GM23338 (cell line): ENCODE results near the gene SND1. TPM values are rescaled to one million over a fixed set of nuclear protein-coding genes. Genes with fewer than 3 reads are reported as not detected.

Source experiments
- ATAC-seq: fragments of 200-7000 bp; cut with Tn5 transposase; 3 replicates; pipeline ENCODE4 v1.9.1; 2020
- DNase-seq: peaks from one replicate; pipeline ENCODE4 v3.0.0-alpha.2; 2015; ENCODE audit warnings: low spot score
- H2AFZ ChIP-seq: fragments of 200-600 bp; sonication (generic); 2 replicates; pipeline ENCODE4 v1.8.0; 2016; ENCODE audit warnings: antibody characterized with exemption, mild to moderate bottlenecking, moderate library complexity
- H3F3A ChIP-seq: fragments of 200-600 bp; sonication (generic); replicated peaks from 2 replicates; pipeline ENCODE4 v1.8.0; 2017; ENCODE audit warnings: antibody characterized with exemption, mixed run types, low read depth
- H3K27ac ChIP-seq: fragments of 200-600 bp; sonication (generic); 2 replicates; pipeline ENCODE4 v1.6.1; 2016; ENCODE audit warnings: low read depth
- H3K27me3 ChIP-seq: fragments of 200-600 bp; sonication (generic); 2 replicates; pipeline ENCODE4 v1.8.0; 2016; ENCODE audit warnings: mild to moderate bottlenecking, mixed run types, moderate library complexity; ENCODE audit not compliant: insufficient read depth
- H3K36me3 ChIP-seq: fragments of 200-600 bp; sonication (generic); 2 replicates; pipeline ENCODE4 v1.8.0; 2016; ENCODE audit warnings: mild to moderate bottlenecking; ENCODE audit not compliant: insufficient read depth
- H3K4me1 ChIP-seq: fragments of 200-600 bp; sonication (generic); 2 replicates; pipeline ENCODE4 v1.8.0; 2016; ENCODE audit warnings: mild to moderate bottlenecking, moderate library complexity; ENCODE audit not compliant: insufficient read depth
- H3K4me2 ChIP-seq: fragments of 200-600 bp; sonication (generic); 2 replicates; pipeline ENCODE4 v1.7.1; 2017; ENCODE audit warnings: mixed run types
- H3K4me3 ChIP-seq: fragments of 200-600 bp; sonication (generic); 2 replicates; pipeline ENCODE4 v1.6.1; 2016; ENCODE audit warnings: mixed run types
- H3K79me2 ChIP-seq: fragments of 200-600 bp; sonication (generic); replicated peaks from 2 replicates; pipeline ENCODE4 v1.8.0; 2017; ENCODE audit warnings: mild to moderate bottlenecking; ENCODE audit not compliant: insufficient read depth
- H3K9me2 ChIP-seq: fragments of 200-600 bp; sonication (generic); 2 replicates; pipeline ENCODE4 v1.8.0; 2017; ENCODE audit not compliant: insufficient read depth
- H4K20me1 ChIP-seq: fragments of 200-600 bp; sonication (generic); replicated peaks from 2 replicates; pipeline ENCODE4 v1.8.0; 2017; ENCODE audit warnings: mild to moderate bottlenecking; ENCODE audit not compliant: insufficient read depth
- H3K27ac Mint-ChIP-seq: 2 replicates; pipeline ENCODE4 v1.8.0; 2020; ENCODE audit warnings: inconsistent platforms, mild to moderate bottlenecking, moderate library complexity, mixed read lengths
- H3K27me3 Mint-ChIP-seq: 3 replicates; pipeline ENCODE4 v1.8.0; 2022; ENCODE audit warnings: low read depth, mild to moderate bottlenecking, moderate library complexity, mixed read lengths, inconsistent platforms; ENCODE audit not compliant: insufficient read depth, poor library complexity
- H3K36me3 Mint-ChIP-seq: 3 replicates; pipeline ENCODE4 v1.8.0; 2021; ENCODE audit warnings: low read depth, mild to moderate bottlenecking, inconsistent platforms, moderate library complexity, mixed read lengths
- H3K4me1 Mint-ChIP-seq: 3 replicates; pipeline ENCODE4 v1.8.0; 2020; ENCODE audit warnings: mild to moderate bottlenecking, inconsistent platforms, mixed read lengths
- H3K4me3 Mint-ChIP-seq: 3 replicates; pipeline ENCODE4 v1.8.0; 2021; ENCODE audit warnings: moderate library complexity, mild to moderate bottlenecking, inconsistent platforms, mixed read lengths
- H3K9me3 Mint-ChIP-seq: 3 replicates; pipeline ENCODE4 v1.8.0; 2020; ENCODE audit warnings: moderate library complexity, mild to moderate bottlenecking, inconsistent platforms, mixed read lengths
- CREB1 ChIP-seq: fragments of 250-450 bp; sonication (Bioruptor Pico); IDR thresholded peaks from 2 replicates; pipeline ENCODE4 v1.5.0; 2020; ENCODE audit warnings: low read depth, mild to moderate bottlenecking, moderate library complexity
- ETS1 ChIP-seq: IDR thresholded peaks from 2 replicates; pipeline ENCODE4 v1.6.1; 2016; ENCODE audit warnings: antibody characterized with exemption
- EZH2 ChIP-seq: fragments of 200-600 bp; sonication (generic); IDR thresholded peaks from one replicate; pipeline ENCODE4 v1.8.0; 2017; ENCODE audit warnings: antibody characterized with exemption, mild to moderate bottlenecking, low read depth; ENCODE audit not compliant: unreplicated experiment
- EZH2phosphoT487 ChIP-seq: fragments of 200-600 bp; sonication (generic); IDR thresholded peaks from one replicate; pipeline ENCODE4 v1.8.1; 2018; ENCODE audit warnings: antibody characterized with exemption; ENCODE audit not compliant: unreplicated experiment
- JUNB ChIP-seq: IDR thresholded peaks from one replicate; pipeline ENCODE4 v1.6.1; 2016; ENCODE audit warnings: antibody characterized with exemption; ENCODE audit not compliant: unreplicated experiment
- NANOG ChIP-seq: IDR thresholded peaks from 2 replicates; pipeline ENCODE4 v1.6.1; 2016; ENCODE audit warnings: antibody characterized with exemption, borderline replicate concordance
- POLR2AphosphoS5 ChIP-seq: IDR thresholded peaks from 2 replicates; pipeline ENCODE4 v1.6.1; 2016; ENCODE audit warnings: antibody characterized with exemption, low read depth
- ZNF114 ChIP-seq: fragments of 250-450 bp; sonication (Bioruptor Pico); IDR thresholded peaks from 2 replicates; pipeline ENCODE4 v1.5.0; 2020; ENCODE audit warnings: mild to moderate bottlenecking, moderate library complexity
- ZNF462 ChIP-seq: fragments of 250-450 bp; sonication (Bioruptor Pico); IDR thresholded peaks from 2 replicates; pipeline ENCODE4 v1.5.0; 2020; ENCODE audit warnings: mild to moderate bottlenecking, moderate library complexity
- polyA plus RNA-seq: library from polyadenylated mRNA; unstranded; fragments of >200 nt; fragmentation: Nextera tagmentation; extraction: Ambion mirVana; gene quantifications from 2 replicates; pipeline ENCODE4 v1.2.1, GENCODE V29; 2016
- total RNA-seq: library from RNA; depleted of rRNA; stranded (reverse); fragments of >200 nt; shearing (Covaris generic); gene quantifications from 2 replicates; pipeline ENCODE4 v1.2.3, GENCODE V29; 2014
- TF ChIP-seq, protein P1 (sequence below): IDR thresholded peaks from one replicate; pipeline ENCODE4 v1.6.1; 2018; ENCODE audit warnings: antibody characterized with exemption; ENCODE audit not compliant: unreplicated experiment

The SND1 gene
- total and polyA plus RNA-seq, 2 experiments from 2014 or later = 107 to 254 TPM

- Histone ChIP-seq H3K9me2 (peaks cover 6% of the 10 kb centered on the region; the same call in 1 of the 2 replicates), H2AFZ (no peak overlapping the region), H3K27me3 (no peaks in the 10 kb centered on the region), H3F3A (no peaks in the 10 kb centered on the region), H3K36me3 (no peaks in the 10 kb centered on the region; the same call in 1 of the 2 replicates), H3K27ac (no peak overlapping the region), H4K20me1 (peaks cover 25% of the 10 kb centered on the region), H3K4me1 (peaks cover 12% of the 10 kb centered on the region), H3K79me2 (peaks cover 10% of the 10 kb centered on the region; the same call in 1 of the 2 replicates), H3K4me2 (no peak overlapping the region), H3K4me3 (no peak overlapping the region)
- no peak overlapping the region for H3K27ac Mint-ChIP-seq
- no peak overlapping the region for H3K4me3 Mint-ChIP-seq
- H3K36me3 Mint-ChIP-seq = no peaks in the 10 kb centered on the region
- DNase-seq (no peak), ATAC-seq (no peak)
- no peaks in the 10 kb centered on the region for H3K9me3 Mint-ChIP-seq
- no peak for TF ChIP-seq EZH2phosphoT487
- TF ChIP-seq EZH2 = no peak
- no peak for TF ChIP-seq POLR2AphosphoS5
- TF ChIP-seq JUNB = no peak
- TF ChIP-seq, protein P1, sequence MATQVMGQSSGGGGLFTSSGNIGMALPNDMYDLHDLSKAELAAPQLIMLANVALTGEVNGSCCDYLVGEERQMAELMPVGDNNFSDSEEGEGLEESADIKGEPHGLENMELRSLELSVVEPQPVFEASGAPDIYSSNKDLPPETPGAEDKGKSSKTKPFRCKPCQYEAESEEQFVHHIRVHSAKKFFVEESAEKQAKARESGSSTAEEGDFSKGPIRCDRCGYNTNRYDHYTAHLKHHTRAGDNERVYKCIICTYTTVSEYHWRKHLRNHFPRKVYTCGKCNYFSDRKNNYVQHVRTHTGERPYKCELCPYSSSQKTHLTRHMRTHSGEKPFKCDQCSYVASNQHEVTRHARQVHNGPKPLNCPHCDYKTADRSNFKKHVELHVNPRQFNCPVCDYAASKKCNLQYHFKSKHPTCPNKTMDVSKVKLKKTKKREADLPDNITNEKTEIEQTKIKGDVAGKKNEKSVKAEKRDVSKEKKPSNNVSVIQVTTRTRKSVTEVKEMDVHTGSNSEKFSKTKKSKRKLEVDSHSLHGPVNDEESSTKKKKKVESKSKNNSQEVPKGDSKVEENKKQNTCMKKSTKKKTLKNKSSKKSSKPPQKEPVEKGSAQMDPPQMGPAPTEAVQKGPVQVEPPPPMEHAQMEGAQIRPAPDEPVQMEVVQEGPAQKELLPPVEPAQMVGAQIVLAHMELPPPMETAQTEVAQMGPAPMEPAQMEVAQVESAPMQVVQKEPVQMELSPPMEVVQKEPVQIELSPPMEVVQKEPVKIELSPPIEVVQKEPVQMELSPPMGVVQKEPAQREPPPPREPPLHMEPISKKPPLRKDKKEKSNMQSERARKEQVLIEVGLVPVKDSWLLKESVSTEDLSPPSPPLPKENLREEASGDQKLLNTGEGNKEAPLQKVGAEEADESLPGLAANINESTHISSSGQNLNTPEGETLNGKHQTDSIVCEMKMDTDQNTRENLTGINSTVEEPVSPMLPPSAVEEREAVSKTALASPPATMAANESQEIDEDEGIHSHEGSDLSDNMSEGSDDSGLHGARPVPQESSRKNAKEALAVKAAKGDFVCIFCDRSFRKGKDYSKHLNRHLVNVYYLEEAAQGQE = no peak
- no peak for TF ChIP-seq ETS1
- no peak for TF ChIP-seq ZNF114 (CRISPR knock-in tag)
- no peak for TF ChIP-seq NANOG
- H3K4me1 Mint-ChIP-seq = peaks cover 32% of the 10 kb centered on the region
- peaks cover 6% of the 10 kb centered on the region for H3K27me3 Mint-ChIP-seq
Measured at GRCh38 chr7:128000854-128001265, 348.9 kb downstream of the SND1 start.

DNA sequence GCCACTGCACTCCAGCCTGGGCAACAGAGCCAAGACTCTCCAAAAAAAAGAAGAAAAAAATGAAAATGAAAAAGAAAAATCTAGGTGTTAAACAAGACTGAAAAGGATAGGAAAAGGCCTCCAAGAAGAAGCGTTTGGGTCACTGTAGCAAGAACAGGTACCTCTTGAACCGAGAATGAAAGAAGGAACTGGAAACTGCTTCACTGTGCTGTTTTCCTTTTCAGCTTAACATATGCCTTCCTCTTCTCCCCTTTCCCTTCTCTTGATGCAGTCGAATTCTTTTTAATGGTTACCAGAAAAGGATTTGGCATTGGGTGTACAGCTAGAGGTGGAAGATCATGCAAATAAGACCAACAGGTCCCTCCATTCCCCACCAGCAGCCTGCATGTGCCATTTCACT lies 351.2 kb downstream of the SND1 start:
- Histone ChIP-seq H3K36me3 (no peaks in the 10 kb centered on the region; the same call in 1 of the 2 replicates), H2AFZ (no peak overlapping the region), H3K9me2 (peaks cover 6% of the 10 kb centered on the region; the same call in 1 of the 2 replicates), H3K4me2 (no peak overlapping the region), H4K20me1 (peaks cover 33% of the 10 kb centered on the region), H3K79me2 (peaks cover 10% of the 10 kb centered on the region; the same call in 1 of the 2 replicates), H3K4me3 (no peak overlapping the region), H3K27me3 (no peaks in the 10 kb centered on the region), H3K27ac (no peak overlapping the region), H3K4me1 (no peaks in the 10 kb centered on the region), H3F3A (no peaks in the 10 kb centered on the region)
- no peaks in the 10 kb centered on the region for H3K9me3 Mint-ChIP-seq
- no peak overlapping the region for H3K4me3 Mint-ChIP-seq
- H3K27me3 Mint-ChIP-seq = peaks cover 11% of the 10 kb centered on the region
- TF ChIP-seq ZNF462 (CRISPR knock-in tag) (no peak), NANOG (no peak), CREB1 (no peak)
- no peaks in the 10 kb centered on the region for H3K36me3 Mint-ChIP-seq
- H3K4me1 Mint-ChIP-seq = peaks cover 12% of the 10 kb centered on the region; the same call in 2 of the 3 replicates
- ATAC-seq (no peak), DNase-seq (no peak)
- H3K27ac Mint-ChIP-seq = no peak overlapping the region
